Naive B cell (primary cell): ENCODE measurements around the gene TSR3. TPM values are rescaled to one million over a fixed set of nuclear protein-coding genes. Genes with fewer than 3 reads are reported as not detected.

Experiments used
- ATAC-seq, 2 donors: fragments of 150-1000 bp; cut with Tn5 transposase; 2 replicates each; pipeline ENCODE4 v1.10.0; 2021; ENCODE audit warnings: low read depth in 2 of 2, mild to moderate bottlenecking in 2 of 2, moderate library complexity in 2 of 2
- DNase-seq: peaks from one replicate; pipeline ENCODE4 v3.0.0; 2022
- H3K27ac Mint-ChIP-seq, 6 donors: one replicate each; pipeline ENCODE4 v1.8.0; 2020 to 2022; ENCODE audit warnings: mild to moderate bottlenecking in 6 of 6, mixed read lengths in 6 of 6, moderate library complexity in 5 of 6, inconsistent platforms in 2 of 6
- H3K27me3 Mint-ChIP-seq, 3 donors: one replicate each; pipeline ENCODE4 v1.8.0; 2021 to 2022; ENCODE audit warnings: mixed read lengths in 3 of 3, mild to moderate bottlenecking in 1 of 3
- H3K36me3 Mint-ChIP-seq, 2 donors: one replicate each; pipeline ENCODE4 v1.8.0; 2020 to 2022; ENCODE audit warnings: mixed read lengths in 2 of 2, inconsistent platforms in 1 of 2, mild to moderate bottlenecking in 1 of 2
- H3K4me1 Mint-ChIP-seq, 3 donors: one replicate each; pipeline ENCODE4 v1.8.0; 2020 to 2022; ENCODE audit warnings: mixed read lengths in 3 of 3, inconsistent platforms in 1 of 3, mild to moderate bottlenecking in 1 of 3, moderate library complexity in 1 of 3
- H3K4me3 Mint-ChIP-seq, 8 donors: one replicate each; pipeline ENCODE4 v1.8.0; 2020 to 2022; ENCODE audit warnings: mild to moderate bottlenecking in 8 of 8, mixed read lengths in 8 of 8, moderate library complexity in 8 of 8, inconsistent platforms in 2 of 8
- H3K9me3 Mint-ChIP-seq, 7 donors: one replicate each; pipeline ENCODE4 v1.8.0; 2020 to 2022; ENCODE audit warnings: mixed read lengths in 7 of 7, mild to moderate bottlenecking in 5 of 7, inconsistent platforms in 2 of 7, moderate library complexity in 1 of 7
- polyA plus RNA-seq, 6 donors: library from polyadenylated mRNA; unstranded; fragments of 300-500 nt; fragmentation: Illumina TruSeq; gene quantifications; one replicate each; pipeline ENCODE4 v1.2.3, GENCODE V29; 2021; ENCODE audit warnings: low read depth in 6 of 6

TSR3 gene
- polyA plus RNA-seq, 6 donors from 2014 or later: 87.9 to 103 (median 99.1) TPM

- DNase-seq: no peak
- Mint-ChIP-seq H3K4me3 (no peak overlapping the region), H3K27me3 (no peaks in the 10 kb centered on the region), H3K4me1 (peaks cover 16 to 34% (median 31%) of the 10 kb centered on the region in 3 donors), H3K36me3 (peaks cover 0 to 8% of the 10 kb centered on the region in 2 donors), H3K27ac (no peak overlapping the region), H3K9me3 (no peaks in the 10 kb centered on the region)
- ATAC-seq: no peak
These were observed 35.7 kb downstream of the TSR3 start for GRCh38 chr16:1316033-1316405.

GRCh38 chr16:1315081-1316032, 36.3 kb downstream of the TSR3 start:
- DNase-seq (no peak), ATAC-seq (no peak)
- Mint-ChIP-seq H3K27ac (peak overlapping the region in 1 of 6 donors; percentile 24), H3K27me3 (no peaks in the 10 kb centered on the region), H3K36me3 (peaks cover 1 to 10% of the 10 kb centered on the region in 2 donors), H3K9me3 (no peaks in the 10 kb centered on the region), H3K4me3 (no peak overlapping the region), H3K4me1 (peaks cover 23 to 40% (median 37%) of the 10 kb centered on the region in 3 donors)

GRCh38 chr16:1314399-1315068, 37.1 kb downstream of the TSR3 start:
- ATAC-seq (no peak), DNase-seq (no peak)
- no peaks in the 10 kb centered on the region for H3K27me3 Mint-ChIP-seq
- H3K27ac Mint-ChIP-seq: peak overlapping the region in 1 of 6 donors; percentile 66
- H3K4me3 Mint-ChIP-seq: no peak overlapping the region
- peaks cover 5 to 15% of the 10 kb centered on the region in 2 donors for H3K36me3 Mint-ChIP-seq
- H3K9me3 Mint-ChIP-seq: no peaks in the 10 kb centered on the region
- H3K4me1 Mint-ChIP-seq: peaks cover 27 to 44% (median 42%) of the 10 kb centered on the region in 3 donors

GRCh38 chr16:1313721-1314369, 37.8 kb downstream of the TSR3 start:
- no peak for ATAC-seq
- Mint-ChIP-seq H3K4me1 (peaks cover 27 to 44% (median 42%) of the 10 kb centered on the region in 3 donors), H3K36me3 (peaks cover 5 to 15% of the 10 kb centered on the region in 2 donors), H3K27me3 (no peaks in the 10 kb centered on the region), H3K27ac (no peak overlapping the region), H3K4me3 (peak overlapping the region in 1 of 8 donors; percentile 29), H3K9me3 (no peaks in the 10 kb centered on the region)
- DNase-seq: no peak

- Mint-ChIP-seq H3K27ac (peak overlapping the region in 5 of 6 donors; percentile 22 to 82 (median 67)), H3K4me3 (peak overlapping the region; percentile 15 to 97 (median 71)), H3K27me3 (no peaks in the 10 kb centered on the region), H3K36me3 (peaks cover 5 to 7% of the 10 kb centered on the region in 2 donors), H3K4me1 (peaks cover 27 to 47% (median 35%) of the 10 kb centered on the region in 3 donors), H3K9me3 (no peaks in the 10 kb centered on the region)
- no peak for DNase-seq
- no peak for ATAC-seq
These were observed 38.8 kb downstream of the TSR3 start for GRCh38 chr16:1312903-1313302.

GRCh38 chr16:1312467-1312816, 39.2 kb downstream of the TSR3 start:
- DNase-seq: no peak
- ATAC-seq: no peak
- no peaks in the 10 kb centered on the region for H3K27me3 Mint-ChIP-seq
- no peaks in the 10 kb centered on the region for H3K9me3 Mint-ChIP-seq
- H3K27ac Mint-ChIP-seq: peak overlapping the region in 2 of 6 donors; percentile 47 to 62
- peak overlapping the region in 7 of 8 donors; percentile 7 to 97 (median 56) for H3K4me3 Mint-ChIP-seq
- peaks cover 27 to 51% (median 33%) of the 10 kb centered on the region in 3 donors for H3K4me1 Mint-ChIP-seq
- H3K36me3 Mint-ChIP-seq: peaks cover 5 to 7% of the 10 kb centered on the region in 2 donors

- Mint-ChIP-seq H3K4me3 (peak overlapping the region; percentile 56 to 99 (median 98)), H3K9me3 (no peaks in the 10 kb centered on the region), H3K27me3 (no peaks in the 10 kb centered on the region), H3K4me1 (peaks cover 27 to 50% (median 33%) of the 10 kb centered on the region in 3 donors), H3K36me3 (peaks cover 5 to 7% of the 10 kb centered on the region in 2 donors), H3K27ac (peak overlapping the region in 3 of 6 donors; percentile 47 to 96 (median 96))
- no peak for DNase-seq
- no peak for ATAC-seq
These were observed 39.8 kb downstream of the TSR3 start for GRCh38 chr16:1311738-1312466.

- Mint-ChIP-seq H3K36me3 (peaks cover 5 to 7% of the 10 kb centered on the region in 2 donors), H3K9me3 (no peaks in the 10 kb centered on the region), H3K27ac (peak overlapping the region in 5 of 6 donors; percentile 96 to 100 (median 96)), H3K4me1 (peaks cover 31 to 50% (median 37%) of the 10 kb centered on the region in 3 donors), H3K4me3 (peak overlapping the region; percentile 94 to 99 (median 98)), H3K27me3 (no peaks in the 10 kb centered on the region)
- DNase-seq (no peak), ATAC-seq (no peak)
These were observed 40.4 kb downstream of the TSR3 start for GRCh38 chr16:1311212-1311737.

GRCh38 chr16:1310832-1311200, 40.9 kb downstream of the TSR3 start:
- ATAC-seq: peak in 1 of 2 donors; percentile 11
- H3K9me3 Mint-ChIP-seq: no peaks in the 10 kb centered on the region
- peaks cover 5 to 7% of the 10 kb centered on the region in 2 donors for H3K36me3 Mint-ChIP-seq
- peak; percentile 37 for DNase-seq
- peaks cover 35 to 51% (median 40%) of the 10 kb centered on the region in 3 donors for H3K4me1 Mint-ChIP-seq
- H3K27ac Mint-ChIP-seq: peak overlapping the region; percentile 96 to 100 (median 96)
- H3K27me3 Mint-ChIP-seq: no peaks in the 10 kb centered on the region
- H3K4me3 Mint-ChIP-seq: peak overlapping the region; percentile 94 to 99 (median 98)

GRCh38 chr16:1309888-1310831, 41.5 kb downstream of the TSR3 start:
- H3K4me3 Mint-ChIP-seq: peak overlapping the region; percentile 94 to 99 (median 98)

GRCh38 chr16:1308977-1309885, 42.4 kb downstream of the TSR3 start, which contains the start of gene UBE2I:
Gene UBE2I (plus strand): TSS chr16:1309636. CDS start chr16:1314031, 4,395 bp downstream.
- no peaks in the 10 kb centered on the region for H3K27me3 Mint-ChIP-seq
- peak within 1 kb of the TSS; percentile 100 for H3K27ac Mint-ChIP-seq
- H3K4me1 Mint-ChIP-seq: peaks cover 36 to 65% (median 45%) of the 10 kb centered on the region in 3 donors
- H3K9me3 Mint-ChIP-seq: no peaks in the 10 kb centered on the region
- ATAC-seq (peak; percentile 61 to 68), DNase-seq (peak; percentile 99)
- H3K36me3 Mint-ChIP-seq: peaks cover 5 to 7% of the 10 kb centered on the region in 2 donors
- peak within 1 kb of the TSS; percentile 96 to 99 (median 98) for H3K4me3 Mint-ChIP-seq

More at GRCh38 chr16:1309888-1310831, 41.5 kb downstream of the TSR3 start:
- Mint-ChIP-seq H3K9me3 (no peaks in the 10 kb centered on the region), H3K27ac (peak overlapping the region; percentile 96 to 100 (median 96)), H3K27me3 (no peaks in the 10 kb centered on the region), H3K36me3 (peaks cover 5 to 7% of the 10 kb centered on the region in 2 donors), H3K4me1 (peaks cover 35 to 58% (median 40%) of the 10 kb centered on the region in 3 donors)
- DNase-seq (peak; percentile 59), ATAC-seq (peak; percentile 26 to 28)
